ENCODE data around the gene FAM149A.

FAM149A gene

DNA sequence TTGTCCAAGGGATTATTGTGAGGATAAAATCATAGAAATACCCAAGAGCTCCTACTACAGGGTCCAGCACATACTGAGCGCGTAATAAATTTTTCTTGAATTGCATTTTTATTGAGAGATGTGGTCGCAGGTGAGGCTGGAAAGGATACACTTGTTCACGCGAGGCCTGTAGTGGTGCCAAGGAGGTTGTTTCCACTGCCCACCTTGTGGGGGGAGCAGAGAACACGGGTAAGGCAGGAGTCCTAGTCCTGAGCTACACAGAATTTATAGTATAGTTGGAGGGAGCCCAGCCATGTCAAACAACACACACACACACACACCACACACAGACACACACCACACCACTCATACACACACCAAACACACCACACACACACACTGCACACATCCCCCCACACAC lies 55.1 kb downstream of the FAM149A start:
- no peak for DNase-seq

DNA sequence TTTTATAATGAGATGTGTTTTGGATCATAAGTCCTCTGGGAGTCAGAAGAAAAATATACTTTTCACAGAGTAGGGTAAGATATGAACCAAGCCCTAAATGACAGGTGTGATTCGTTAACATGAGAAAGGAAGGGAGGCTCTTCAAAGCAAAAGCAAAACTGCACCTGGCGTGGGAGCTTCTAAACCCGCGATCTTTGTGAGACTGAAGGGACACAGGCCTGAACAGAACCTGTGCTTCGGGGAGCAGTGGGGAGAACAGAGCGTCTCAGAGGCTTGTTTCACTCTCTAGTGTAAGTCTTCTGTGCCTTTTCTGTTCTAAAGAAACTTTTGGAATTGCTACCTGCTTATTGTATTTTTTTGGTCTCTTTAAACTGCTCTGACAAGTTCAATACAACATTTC lies 56.6 kb downstream of the FAM149A start:
- peak; percentile 2 for DNase-seq

DNA sequence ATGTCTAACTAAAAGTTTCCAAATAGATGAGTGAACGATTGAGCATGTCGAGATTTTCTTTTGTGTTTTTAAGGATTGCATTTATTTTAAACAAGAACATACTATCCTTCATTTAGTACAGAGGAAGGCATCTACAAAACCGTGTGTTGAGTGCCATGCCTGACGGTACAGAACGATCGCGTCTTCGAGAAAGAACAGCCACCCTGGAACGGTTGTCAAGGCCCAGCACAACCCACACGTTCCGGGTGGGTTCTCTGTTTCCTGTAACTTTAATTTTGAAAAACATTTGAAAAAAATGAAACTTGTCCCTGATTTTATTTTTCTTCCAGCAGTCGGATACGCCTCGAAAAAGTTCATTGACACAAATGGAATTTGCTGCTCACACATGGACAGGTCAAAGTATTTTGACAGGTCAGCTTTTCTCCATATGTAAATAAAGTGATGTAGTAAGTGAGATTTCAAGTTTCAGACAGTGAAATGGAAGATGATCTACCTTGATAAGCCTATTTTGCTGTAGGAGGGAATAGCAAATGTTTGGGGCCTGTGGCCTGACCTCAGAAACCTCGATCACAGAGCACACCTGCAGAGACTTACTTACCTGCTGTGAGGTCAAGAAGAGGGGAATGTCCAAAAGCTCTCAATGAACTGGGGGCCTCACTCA lies 62.5 kb downstream of the FAM149A start:
- DNase-seq, result no peak

DNA sequence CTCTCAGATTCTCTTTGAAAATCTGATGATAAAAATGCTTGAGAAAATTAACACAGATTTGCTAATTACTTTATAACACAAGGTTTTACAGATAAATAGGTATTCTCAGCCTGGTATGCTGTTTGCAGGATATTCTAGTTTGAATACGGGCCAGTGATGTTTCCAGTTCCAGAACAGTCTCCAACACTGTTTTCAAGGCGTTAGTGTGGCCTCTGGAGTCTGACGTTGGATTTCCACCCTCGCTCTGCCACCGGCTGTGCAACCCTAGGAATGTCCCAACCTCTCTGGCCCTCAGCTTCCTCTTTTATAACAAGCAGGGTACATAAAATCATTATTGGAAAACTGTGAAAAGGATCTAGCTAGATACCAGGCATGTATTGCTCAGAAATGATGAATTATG lies 63.1 kb downstream of the FAM149A start:
- DNase-seq, result no peak

DNA sequence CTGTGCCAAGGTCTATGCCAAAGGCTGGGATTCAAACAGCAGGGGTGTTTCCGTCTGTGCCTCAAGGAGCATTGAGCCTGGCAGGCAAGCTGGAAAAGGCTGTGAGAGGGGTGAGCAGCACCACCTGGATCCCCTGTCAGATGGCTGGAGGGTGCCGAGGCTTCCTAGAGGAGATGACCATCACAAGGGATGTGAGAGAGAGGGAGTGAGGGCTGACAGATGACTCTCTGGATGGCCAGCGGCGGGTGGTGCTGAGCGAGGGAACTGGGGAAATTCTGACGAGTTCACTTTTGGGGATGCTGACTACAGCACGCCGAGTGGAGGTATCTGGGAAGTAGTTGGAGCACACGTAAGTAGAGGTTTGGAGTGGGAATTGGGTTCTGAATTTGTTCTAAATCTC lies 64.2 kb downstream of the FAM149A start:
- no peak for DNase-seq

DNA sequence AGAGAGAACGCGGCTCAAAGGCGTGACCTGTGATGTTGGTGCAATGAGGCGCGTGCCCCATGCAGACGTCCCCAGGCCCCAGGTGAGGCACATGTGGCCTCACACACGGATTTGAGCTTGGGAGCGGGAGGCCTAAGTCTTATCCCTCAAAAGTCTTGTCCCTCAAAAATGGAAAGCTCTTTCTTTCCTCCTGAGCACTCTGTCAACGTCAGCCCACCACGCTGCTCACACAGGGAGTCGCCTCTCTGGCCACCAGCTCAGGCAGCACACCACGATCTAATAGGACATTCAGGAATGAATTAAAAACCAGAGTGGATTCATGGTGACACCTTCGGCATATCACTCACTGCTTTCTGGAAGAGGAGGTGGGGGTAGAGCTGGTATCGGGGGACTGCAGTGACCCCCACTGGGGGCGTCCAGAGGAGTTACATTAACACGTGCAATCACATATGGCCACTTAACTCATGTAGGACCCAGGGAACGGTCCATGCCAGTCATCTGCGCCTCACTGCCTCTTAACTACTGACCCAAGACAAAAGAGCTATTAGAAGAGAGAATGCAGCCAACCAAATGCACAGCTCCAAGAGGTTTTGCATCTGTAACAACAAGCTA lies 64.9 kb downstream of the FAM149A start:
- DNase-seq, result no peak

DNA sequence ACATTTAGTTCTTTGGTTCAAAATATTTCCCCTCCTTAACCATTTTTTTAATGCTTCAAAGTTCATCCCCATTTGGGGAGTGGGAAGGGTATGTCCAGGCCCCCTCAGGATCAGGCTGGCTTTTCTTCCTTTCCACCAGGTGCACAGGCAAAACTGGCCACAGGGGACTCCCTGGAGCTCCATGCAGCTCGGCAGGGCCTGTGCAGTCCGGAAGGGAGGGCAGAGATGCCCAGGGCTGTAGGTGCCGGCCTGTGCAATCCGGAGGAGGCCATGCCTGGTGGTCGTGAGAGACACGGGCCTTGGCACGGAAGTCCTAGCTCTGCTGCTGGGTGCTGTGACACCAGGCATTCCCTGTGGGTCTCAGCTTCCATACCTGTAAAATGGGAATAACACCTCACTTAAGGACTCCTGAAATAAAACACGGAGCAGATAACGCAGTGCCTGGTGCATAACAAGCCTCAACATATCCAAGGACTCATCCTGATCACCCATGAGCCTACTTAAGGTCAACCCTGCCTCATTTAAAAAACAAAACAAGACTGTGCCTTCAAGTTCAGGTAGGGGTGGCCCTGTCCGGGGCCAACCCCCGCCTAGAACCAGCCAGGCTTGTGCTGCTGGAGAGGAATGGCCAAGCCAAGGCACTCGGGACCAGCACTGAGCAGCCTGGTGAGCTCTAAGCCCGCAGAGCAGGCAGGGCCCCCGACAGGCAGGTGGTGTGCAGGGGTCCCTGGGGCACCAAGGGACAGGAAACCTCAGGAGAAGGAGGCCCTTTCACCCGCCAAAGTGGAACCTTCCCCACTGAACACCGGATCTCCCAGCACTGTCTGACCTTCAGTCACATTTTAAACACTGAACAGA lies 65.7 kb downstream of the FAM149A start:
- no peak for DNase-seq

DNA sequence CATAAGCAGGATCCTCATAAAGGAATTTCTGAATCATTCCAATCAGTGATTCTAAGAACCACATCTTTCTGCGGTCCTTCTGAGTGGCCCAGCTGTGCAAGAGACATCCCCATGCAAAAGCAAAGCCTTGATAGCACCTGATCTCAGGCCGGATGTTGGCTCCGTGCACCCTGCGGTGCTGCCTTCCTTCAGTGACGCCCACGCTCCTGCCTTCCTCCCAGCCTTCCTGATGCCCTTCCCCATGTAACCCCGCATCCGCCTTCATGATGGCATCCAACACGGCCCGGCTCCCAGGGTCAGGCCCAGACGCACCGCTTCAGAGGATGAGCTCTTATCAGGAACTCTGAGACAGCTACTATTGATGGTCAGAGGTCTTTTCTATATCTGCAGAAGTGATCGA lies 66.5 kb downstream of the FAM149A start:
- DNase-seq, result no peak

DNA sequence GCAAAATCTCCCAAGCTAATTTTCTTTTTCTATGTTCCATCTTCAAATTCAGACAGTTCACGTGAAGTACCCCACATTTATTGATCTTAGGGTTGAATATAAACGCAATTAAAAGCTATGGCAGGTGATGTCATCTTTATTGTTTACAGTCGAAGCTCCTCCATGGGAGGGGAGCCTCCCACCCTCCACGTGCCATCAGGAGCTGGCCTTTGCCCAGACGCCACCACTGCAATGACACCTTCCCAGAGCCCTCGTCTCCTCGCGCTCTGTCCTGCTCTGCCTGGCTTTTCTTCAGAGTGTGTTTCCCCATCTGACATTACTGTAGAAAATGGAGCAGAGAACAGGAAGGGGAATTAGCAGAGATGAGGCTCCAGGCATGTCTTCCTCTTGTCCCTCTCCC lies 68.0 kb downstream of the FAM149A start:
- no peak for DNase-seq

DNA sequence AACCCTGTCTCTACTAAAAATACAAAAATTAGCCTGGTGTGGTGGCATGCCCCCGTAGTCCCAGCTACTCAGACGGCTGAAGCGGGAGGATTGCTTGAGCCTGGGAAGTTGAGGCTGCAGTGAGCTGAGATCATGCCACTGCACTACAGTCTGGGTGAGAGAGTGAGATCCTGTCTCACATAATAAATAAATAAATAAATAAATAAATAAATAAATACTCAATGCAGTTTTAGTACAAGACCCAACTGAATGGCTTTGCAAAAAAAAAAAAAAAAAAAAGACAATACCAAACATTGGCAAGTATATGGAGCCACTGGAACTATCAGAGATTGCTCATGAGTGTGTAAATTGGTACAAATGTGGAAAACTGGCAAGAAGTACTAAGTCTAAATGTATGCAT lies 83.6 kb downstream of the FAM149A start:
- no peak for DNase-seq

DNA sequence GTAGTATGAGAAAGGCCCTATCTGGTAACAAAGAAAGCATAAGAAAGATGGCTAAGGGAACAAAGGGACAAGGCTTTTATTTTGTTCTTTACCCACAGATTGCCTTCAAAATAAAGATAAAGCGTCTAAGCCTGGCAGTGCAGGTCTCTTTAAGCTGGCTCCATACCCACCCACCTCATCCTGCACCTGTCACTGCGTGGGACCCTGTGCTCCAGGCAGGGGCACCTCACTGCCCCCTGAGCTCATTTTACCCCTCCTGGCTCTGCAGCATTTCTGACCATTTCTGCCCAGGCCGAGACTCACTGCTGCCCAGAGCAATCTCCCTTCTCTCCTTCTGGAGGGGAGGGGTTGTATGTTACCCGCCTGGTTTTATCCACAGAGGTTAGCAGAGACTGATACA lies 85.2 kb downstream of the FAM149A start:
- DNase-seq, result no peak

DNA sequence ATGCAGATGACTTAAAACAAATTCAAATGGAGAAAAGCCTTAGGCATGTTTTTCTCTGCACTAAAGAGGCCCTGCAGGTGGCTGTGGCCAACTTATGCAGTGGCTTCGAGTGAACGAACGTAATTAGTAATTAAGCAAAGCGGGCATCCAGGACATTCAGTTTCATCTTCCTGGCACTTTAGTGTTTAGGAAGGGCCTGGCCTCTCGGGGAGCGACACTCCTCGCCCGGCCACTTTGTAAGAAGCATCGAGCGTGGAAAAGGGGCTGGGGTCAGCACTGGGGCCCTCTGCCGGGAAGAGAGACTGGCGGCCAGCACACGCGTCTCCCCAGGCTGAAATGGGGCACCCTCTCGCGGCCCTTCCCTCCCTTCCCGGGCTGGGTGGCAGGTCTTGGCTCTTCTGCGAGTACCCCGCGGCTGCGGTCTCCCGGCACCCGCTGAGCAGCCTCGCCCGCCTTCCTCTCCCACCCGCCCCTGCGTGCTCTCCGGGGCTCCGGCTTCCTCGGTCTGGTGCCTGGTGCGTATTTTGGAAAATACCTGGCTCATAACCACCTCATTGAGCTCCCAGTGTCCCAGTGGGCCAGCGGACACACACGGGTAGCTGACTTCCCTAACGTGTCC lies 86.2 kb downstream of the FAM149A start:
- DNase-seq, result peak; percentile 45

DNA sequence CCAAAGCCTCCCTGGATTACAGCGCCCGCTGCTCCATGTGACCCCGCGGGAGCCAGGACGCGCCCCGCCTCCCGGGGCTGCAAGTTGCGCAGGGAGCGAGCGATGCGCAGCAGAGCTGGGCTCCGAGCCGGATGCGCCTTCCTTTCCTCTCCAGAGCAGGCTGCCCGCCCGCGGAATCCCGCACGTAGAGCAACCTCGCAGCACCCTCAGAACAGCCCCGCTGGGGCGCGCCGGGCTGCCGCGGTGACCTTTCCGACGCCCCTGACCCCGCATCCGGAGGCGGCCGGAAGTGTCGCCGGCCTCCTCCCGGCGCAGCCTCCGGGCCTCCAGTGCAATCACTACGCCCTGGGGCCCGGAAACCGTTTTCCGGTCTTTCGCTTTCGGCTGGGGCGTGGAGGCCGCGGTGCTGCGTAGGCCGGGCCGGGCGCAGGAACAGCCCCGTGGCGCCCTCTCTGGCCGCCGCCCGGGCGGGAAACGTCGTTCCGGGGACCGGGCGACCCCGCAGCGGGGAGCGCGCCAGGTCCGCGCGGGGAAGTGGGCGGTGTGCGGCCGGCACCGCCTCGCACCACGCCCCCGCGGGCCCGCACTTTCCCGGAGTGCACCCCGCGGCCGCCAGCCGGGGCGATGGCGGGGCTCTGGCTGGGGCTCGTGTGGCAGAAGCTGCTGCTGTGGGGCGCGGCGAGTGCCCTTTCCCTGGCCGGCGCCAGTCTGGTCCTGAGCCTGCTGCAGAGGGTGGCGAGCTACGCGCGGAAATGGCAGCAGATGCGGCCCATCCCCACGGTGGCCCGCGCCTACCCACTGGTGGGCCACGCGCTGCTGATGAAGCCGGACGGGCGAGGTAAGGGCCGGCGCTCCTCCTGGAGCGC lies 86.9 kb downstream of the FAM149A start, which contains the start of gene CYP4V2:
CYP4V2 (plus strand) TSS at position 368 of the 866 bp plus-strand sequence; CDS start at position 625, 257 bp downstream.
- peak; percentile 86 for DNase-seq

DNA sequence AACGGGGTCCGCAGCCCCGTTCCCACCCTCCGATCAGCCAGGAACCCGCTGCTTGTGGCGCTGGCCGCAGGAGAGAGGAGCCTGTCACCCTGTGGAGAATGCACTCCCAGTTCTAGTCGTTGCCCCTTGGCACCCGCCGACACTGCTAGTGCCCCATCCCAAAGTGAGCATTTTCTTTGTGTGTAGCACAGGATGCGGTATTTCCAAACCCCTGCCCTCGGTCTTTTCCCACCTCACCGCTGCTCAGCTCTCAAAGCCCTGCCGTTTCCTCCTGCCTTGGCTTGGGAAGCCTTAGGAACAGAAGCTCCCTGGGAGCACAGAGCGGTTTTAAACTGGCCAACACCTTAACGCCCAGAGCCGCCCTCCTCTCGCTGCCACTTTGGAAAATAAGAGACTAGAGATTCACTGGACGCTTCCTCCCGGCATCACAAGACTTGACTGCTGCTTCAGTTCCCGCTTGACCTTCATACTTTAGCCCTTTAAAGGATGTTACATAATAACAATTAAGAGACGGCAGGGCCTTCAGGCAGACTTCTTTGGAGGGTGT lies 87.6 kb downstream of the FAM149A start:
- no peak for DNase-seq

DNA sequence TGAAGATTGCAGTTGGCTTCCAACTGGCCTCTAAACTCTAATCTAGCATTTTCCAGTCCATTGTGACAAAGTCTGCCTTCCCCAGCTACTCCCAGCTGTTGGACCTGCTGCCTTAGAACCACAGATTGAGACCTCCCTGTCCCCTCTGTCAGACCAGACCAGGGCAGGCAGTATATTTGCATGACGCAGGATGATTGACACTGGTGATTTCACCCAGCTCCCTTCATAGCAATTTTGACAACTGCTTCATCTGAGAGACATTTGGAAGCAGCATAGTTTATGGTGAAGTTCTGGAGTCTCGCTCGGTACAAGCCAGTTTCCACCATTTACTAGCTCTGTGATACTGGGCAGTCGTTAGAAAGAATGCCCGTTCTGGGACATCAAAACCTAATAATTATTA lies 89.3 kb downstream of the FAM149A start:
- no peak for DNase-seq

DNA sequence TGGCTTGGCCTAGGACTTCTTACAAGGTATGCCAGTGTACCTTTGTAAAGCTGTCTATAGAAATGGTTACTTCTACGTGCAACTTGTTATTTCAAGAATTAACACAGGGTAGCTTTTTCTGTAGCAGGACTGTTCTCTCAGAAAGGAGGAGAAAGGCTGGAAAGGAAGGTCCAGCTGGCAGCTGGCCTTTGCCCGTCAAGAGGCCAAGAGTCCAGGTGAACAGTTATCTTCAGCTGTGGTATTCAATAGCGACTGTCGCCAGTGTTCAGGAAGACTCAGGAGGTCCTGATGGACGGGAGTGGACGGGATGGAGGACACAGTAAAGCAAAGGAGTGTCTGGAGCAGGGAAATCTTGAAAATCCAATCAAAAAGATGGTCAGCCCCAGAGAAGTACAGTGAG lies 91.6 kb downstream of the FAM149A start:
- DNase-seq, result no peak

DNA sequence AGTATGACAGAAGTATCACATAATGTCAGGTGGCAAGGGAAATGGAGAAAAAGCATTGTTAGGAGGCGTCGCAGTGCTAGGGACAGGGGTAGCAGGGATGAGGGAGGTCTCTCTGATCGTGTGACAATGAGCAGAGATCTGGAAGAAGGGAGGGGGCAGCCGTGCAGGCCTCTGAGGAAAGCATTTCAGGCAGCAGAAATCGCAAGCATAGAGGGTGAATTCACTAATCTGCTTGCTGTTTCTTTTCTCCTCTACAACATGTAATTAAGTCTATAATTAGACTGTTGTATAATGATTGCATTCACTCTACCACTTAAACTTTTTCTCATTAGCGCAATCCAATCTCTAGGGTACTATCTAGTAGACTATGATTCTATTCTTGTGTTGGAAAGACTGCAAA lies 96.0 kb downstream of the FAM149A start:
- no peak for DNase-seq

DNA sequence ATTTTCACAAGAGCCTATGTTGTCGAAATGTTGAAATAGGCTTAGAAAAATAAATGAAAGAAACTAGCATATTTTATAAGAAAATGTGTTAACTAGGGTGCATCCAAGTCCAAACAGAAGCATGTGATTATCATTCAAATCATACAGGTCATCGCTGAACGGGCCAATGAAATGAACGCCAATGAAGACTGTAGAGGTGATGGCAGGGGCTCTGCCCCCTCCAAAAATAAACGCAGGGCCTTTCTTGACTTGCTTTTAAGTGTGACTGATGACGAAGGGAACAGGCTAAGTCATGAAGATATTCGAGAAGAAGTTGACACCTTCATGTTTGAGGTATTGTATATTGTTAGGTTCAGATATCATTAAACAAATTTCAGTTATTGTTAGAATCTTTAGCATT lies 96.5 kb downstream of the FAM149A start:
- DNase-seq, result no peak

DNA sequence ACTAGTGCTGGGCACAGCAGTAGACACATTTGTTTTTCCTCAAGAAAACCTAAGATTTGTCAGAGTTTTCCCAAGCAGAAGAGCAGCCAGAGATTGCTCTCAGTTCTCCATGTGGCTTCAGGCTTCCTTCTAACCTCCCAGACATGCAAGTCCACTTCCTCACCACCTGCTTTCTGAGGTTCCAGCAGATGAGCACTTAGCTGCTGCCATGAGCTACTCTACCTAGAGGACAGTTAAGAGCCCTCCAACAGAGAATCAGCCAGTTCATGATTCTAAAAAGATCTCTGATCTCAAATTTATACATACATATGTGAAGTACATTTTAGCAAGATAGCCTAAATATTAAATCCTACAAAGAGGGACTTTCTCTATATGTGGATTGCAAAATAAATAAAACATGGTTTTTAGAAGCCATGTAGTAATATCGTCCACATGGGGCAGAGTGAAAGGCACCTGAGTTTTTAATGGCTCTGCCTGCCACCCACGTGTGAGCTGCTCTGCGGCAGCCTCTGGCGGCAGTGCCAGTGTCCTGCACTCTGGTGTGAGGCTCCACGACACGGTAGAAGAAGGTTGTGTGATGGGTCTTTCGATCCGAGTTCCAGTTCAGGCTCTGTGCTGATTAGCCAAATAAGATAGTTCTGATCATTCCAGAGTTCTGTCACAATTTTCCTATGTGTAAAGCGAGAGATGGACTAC lies 97.2 kb downstream of the FAM149A start:
- DNase-seq, result peak; percentile 58

DNA sequence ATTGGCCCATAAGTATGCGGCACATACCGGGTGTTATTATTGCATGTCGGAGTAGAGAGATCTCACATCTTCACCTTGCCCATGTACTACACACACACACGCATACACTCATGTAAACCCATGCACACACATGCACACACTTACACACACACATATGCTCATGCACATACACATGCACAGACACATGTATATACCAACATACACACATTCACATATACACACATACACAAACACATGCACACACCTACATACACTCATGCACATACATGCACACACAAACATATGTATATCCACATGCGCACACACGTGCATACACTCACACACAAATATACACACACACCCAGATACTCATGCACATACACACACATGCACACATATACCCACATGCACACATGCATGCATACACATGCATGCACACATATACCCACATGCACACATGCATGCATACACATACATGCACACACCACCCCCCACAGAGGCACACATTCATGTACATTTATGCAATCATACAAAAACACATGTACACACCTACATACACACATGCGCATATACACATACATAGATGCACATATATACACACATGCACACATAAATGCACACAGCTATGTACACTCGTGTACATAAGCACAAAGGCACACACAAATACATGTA lies 98.1 kb downstream of the FAM149A start:
- no peak for DNase-seq

DNA sequence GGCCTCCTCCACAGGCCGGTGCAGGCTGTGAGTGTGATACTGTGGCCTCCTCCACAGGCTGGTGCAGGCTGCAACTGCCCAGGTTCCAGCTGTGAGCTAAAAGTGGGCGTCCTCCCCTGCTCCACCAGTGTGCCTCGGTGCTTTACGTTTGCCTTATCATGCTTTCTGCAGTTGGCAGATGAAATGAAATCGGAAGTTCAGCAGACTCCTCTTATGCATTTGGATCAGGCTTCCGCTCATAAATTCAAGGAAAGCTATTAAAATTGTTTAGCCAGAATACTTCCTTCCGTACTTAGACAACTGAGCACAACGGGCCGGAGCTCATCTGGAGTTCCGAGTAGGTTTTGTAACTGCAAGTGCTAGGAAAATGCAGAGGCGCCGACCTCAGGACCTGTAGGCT lies 98.9 kb downstream of the FAM149A start:
- DNase-seq, result no peak
